ENCODE results near the gene TDRKH.
"Not testable (repeated sequence)": the region's sequence is repeated elsewhere in the genome, so short reads cannot be mapped to it uniquely, and the experiment has no call there.

The TDRKH gene

DNA sequence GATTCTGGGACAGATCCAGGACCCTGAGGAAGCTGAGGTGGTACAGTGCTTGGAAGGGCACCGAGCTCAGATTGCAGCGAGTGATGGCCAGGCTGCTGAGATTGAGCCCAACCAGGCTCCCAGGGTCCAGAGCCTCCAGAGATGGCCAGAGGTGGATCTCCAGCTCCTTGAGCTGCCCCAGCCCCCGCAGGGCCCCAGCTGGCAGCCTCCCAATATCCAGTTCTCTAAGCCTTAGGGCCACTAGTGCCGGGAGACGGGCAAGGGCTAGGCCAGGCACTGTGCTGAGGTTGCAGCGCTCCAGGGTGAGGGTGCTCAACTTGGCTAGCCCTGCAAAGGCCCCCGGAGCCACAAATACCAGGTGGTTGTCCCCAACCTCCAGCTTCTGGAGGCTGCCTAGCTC, 11.5 kb upstream of the TDRKH start:
- DNase-seq (ENCODE audit: low spot score), result no peak

DNA sequence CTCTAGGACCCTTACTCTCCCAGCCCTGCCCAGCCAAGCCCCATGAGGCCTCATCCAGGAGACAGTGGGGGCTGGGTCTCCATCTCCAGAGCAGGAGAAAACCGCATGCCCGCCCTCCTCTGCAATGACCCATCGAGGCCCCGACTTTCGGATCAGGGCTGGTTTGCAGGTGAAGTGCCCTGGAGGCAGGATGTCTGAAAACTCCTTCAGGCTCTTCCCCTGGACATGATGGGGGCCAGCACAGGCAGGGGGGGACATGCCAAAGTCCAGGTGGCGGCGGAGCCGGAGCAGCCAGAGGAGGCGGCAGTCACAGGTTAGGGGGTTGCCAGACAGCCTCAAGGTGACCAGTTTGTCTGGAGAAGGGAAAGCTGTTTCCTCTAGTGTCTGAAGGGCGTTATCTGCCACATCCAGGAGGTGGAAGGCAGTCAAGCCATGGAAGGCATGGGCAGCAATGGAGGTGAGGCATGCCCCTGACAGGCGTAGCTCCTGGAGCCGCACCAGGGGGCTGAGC, 11.1 kb upstream of the TDRKH start:
- DNase-seq (ENCODE audit: low spot score), result no peak

DNA sequence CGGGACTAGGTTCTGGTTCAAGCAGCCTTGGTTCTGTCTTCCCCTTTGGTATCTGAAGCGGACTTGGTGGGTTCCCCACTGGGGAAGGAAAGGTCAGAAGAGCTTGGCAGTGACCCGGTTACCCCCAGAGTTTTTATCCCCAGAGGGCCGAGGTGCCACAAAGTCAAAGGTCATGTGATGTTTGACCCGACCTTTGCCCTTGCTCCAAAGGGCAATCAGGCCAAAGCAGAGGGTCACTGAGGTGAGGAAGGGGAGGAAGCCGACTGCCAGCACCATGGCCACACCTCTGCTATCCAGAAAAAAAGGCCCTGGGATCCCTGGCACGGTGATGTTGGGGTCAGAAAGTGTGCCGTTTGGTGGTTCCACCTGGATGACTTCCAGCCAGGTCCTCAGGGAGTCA, 10.5 kb upstream of the TDRKH start:
- DNase-seq (ENCODE audit: low spot score), result no peak

DNA sequence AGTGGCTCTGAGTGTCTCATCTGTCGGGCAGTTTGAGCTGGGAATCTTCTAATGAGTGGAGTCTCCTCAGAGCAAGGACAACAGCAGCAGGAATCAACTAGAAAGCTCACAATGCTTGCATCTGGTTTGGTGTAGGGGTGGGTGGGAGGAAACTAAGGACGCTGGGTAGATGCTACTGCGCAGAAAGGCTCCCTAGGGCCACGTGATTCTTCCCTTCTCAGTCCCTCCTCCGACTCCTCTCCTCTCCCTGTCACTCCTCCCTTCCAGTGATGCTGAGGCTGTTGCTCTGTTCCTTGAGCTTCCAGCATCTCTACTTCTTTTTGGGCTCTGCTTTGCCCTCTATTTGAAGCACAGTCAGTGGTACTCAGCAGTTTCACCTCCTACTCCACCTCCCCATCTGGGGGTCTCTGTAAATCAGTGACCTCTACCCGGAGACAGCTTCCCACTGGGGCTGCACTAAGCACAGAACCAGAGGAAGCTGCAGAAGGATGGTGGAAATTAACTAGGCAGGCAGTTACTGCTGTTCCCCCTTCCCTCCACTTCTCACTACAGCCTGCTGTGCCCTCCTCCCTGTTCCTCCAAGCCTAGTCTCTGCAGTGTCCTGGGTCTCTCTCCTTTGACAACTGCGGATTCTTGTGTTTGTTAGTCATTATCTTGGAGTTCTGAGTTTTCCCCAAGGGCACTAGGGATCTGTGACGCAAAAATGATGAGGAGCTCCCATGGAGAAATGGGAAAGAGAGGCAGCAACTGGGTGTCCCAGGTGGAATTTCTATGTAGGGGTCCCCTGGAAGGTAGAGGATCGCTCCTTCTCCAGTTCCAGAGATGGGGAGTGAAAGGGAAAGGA, 9.1 kb upstream of the TDRKH start:
- DNase-seq (ENCODE audit: low spot score), result no peak

DNA sequence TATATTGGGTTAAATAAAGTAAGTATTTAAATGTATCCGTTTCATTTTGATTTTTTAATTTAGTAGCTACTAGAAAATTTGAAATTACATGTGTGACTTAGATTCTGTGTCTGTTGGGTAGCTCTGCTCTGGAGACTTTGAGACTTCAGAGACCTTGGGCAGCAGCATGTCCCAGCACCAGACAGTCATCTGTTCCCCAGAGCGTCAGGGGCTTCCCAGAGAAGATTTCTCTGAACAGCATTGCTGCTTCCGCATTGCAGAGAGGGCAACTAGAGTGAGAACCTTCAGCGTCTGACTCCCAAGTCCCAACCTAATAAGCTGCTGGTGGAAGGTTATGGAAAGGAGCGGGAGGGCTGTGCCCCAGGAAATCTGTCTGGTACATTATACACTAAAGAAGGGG, 8.3 kb upstream of the TDRKH start:
- DNase-seq (ENCODE audit: low spot score), result no peak

DNA sequence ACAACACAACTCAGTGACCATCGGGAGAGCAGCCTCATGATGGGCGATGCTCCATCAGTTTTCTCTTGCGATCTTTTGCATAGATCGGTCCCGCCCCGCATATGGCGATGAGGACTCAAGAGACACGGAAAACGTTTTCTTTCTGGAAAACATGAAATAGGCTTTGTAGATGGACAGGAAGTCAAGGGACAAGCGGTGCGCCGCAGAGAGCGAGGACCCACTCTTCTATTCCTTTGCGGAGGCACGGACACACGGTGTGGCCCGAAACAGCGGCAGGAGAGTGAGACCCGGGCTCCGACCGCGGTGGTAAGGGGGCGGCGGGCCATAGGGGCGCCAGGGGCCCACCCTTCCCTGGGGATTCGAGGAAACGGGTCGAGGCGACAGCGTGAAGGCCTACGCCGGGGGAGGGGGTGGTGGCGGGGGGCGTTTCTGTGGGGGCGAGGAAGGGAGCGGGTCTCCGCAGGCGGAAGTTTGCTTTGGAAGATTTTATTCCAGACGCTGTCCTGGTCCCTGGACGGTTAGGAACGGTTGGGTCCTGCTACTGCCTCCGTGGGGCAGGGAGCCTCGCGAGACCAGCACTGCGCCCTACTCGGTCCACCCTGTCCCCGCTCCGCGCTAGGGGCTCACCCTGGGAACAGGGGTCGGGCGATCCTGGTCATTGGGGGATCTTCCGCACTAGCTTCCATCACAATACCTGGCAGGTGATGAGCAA, 796 bp upstream of the TDRKH start:
- DNase-seq (ENCODE audit: low spot score), result no peak

DNA sequence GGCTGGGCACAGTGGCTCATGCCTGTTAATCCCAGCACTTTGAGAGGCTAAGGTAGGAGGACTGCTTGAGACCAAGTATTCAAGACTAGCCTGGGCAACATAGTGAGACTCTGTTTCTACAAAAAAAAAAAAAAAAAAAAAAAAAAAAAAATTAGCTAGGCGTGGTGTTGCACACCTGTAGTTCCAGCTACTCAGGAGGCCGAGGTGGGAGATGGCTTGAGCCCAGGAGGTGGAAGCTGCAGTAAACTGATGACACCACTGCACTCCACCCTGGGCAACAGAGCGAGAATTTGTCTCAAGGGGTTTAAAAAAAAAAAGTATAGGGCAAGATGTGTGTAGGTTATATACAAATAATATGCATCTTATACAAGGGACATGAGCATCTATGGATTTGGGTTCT, 2.6 kb downstream of the TDRKH start:
- no peak for DNase-seq (ENCODE audit: low spot score)

DNA sequence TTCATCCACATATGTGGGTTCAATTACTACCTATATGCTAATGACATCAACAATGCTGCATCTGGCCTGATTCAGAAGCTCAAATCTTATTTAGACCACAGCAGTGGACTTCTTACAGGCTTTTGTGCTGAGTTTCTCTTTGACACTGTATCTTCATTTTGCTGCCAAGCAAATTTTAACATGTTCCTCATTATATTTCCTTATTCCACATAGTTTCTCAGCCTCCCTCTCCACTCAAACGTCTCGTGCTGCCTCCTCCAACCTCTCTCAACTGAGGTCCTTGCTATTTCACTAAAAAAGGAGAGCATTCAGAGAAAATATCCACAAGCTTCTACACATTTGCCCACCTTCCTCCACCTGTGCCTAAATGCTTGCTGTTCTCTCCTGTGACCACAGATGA, 6.5 kb downstream of the TDRKH start:
- DNase-seq (ENCODE audit: low spot score), result no peak

DNA sequence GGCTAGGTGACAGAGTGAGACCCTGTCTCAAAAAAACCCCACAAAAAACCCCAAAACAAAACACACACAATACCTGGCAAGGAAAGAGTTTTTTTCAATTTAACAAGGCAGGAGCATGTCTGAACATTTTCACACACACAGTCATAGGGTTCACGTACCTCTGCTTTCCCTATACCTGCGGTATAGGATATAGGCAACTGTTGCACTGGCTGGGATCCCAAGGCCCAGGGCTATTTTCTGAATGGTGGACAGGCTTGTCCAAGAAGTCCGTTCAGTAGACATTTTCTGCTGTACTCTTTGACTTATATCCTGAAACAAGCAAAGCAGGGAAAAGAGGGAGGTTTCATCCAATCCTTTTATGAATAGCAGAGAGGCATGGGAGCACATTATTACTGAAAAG, 7.6 kb downstream of the TDRKH start:
- no peak for DNase-seq (ENCODE audit: low spot score)

DNA sequence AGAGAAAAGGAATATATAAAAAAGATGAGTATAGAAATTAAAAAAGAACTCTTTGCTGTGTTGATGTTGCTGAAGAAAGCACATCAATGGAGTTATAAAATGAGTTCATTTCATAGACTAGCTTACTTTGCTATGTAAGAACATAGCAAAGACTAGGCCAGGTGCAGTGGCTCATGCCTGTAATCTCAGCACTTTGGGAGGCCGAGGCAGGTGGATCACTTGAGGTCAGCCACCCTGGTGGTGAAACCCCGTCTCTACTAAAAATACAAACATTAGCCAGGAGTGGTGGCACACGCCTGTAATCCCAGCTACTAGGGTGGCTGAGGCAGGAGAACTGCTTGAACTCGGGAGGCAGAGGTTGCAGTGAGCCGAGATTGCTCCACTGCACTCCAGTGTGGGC, 8.3 kb downstream of the TDRKH start:
- not testable (repeated sequence) for DNase-seq (ENCODE audit: low spot score)

DNA sequence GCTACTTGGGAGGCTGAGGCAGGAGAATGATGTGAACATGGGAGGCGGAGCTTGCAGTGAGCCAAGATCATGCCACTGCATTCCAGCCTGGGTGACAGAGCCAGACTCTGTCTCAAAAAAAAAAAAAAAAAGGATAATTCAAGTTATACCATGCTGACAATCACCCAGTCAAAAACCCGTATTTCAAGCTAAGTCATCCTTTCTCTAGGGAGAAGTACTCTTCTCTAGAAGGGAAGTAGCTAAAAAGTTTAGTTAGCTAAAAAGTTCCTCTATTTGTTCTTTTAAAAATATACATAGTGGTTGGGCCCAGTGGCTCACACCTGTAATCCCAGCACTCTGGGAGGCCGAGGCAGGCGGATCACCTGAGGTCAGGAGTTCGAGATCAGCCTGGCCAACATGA, 9.6 kb downstream of the TDRKH start:
- DNase-seq (ENCODE audit: low spot score), result not testable (repeated sequence)

DNA sequence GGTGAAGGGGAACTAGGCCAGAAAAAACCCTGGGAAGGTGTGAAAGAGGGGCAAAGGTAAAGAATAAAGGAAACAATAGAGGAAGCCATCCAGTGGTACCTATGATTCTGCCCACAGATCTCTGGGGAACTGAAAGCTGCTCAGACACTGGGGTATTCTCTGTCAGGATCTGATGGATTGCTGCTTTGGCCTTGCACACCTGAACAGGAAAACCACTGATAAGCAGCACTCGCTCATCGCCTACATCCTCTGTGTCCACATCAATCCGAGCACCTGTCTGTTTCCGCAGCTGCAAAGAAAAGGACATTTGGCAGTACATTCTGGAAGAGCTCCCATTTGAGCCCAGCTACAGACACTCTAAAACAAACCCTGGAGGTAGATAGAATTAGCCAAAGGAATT, 10.4 kb downstream of the TDRKH start:
- DNase-seq (ENCODE audit: low spot score), result no peak

DNA sequence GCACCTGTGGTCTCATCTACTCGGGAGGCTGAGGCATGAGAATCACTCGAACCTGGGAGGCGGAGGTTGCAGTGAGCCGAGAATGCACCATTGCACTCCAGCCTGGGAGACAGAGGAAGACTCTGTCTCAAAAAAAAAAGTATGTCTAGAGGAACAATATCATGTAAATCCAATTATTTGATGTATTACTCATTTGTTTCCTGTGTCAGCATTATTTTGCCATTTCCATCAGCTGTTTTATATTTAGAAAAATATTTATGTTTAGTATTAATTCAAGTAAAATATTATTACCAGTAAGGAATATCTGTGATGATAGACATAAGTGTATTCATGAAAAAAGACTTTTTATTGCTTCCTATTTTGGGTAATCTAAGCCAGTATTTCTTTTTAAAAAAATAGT, 13.0 kb downstream of the TDRKH start:
- no peak for DNase-seq (ENCODE audit: low spot score)

DNA sequence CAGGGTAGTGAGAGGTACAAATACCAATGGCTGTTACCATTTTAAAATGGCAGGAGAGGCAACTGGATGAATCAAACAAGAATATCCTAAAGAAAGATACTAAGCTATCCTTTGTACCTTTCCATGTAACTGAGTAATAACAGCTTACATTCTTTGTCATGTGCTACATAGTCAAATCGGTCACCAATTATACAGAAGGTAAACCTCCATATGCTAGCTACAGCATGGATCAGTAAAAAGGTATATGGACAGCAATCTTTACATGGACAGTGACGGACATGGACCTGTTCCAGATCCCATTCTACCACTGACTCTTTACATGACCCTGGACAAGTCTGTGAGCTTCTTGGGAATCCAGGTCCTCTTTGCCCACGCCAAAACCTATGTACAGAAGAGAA, 13.6 kb downstream of the TDRKH start:
- DNase-seq (ENCODE audit: low spot score), result no peak

DNA sequence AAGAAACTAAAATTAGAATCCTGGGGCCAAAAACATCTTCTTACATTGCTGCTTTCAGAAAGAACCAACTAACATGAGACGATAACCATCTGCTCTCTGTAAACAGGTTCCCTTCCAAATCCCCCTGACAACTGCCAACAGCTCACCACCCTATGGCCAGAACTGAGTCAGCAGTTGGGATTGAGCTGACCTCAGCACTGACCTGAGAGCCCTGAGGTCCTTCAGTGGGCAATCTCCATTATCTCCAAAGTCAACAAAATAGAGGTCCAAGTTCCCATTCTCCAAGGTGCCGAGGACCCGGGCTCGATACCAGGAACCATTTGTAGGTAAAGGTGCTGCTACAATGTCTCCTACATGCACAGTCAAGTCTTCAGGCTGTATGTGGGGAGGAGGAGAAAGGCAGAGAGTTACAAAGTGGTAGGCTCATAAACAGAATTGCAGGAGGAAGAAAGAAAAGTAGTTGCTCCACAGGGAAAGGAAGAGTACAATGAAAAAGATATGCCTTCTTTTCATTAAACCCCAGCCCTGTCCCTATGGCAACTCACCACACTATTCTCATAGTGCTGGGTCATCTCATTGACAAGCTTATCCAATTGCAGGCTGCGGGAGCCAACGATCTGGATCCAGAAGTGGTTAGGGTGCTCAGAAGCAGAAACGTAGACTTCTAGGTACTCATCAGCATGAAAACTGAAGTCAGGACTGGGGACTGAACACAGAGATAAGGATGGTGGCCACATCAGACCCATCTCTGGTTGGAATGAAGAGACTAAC, 14.2 kb downstream of the TDRKH start:
- DNase-seq (ENCODE audit: low spot score), result no peak

DNA sequence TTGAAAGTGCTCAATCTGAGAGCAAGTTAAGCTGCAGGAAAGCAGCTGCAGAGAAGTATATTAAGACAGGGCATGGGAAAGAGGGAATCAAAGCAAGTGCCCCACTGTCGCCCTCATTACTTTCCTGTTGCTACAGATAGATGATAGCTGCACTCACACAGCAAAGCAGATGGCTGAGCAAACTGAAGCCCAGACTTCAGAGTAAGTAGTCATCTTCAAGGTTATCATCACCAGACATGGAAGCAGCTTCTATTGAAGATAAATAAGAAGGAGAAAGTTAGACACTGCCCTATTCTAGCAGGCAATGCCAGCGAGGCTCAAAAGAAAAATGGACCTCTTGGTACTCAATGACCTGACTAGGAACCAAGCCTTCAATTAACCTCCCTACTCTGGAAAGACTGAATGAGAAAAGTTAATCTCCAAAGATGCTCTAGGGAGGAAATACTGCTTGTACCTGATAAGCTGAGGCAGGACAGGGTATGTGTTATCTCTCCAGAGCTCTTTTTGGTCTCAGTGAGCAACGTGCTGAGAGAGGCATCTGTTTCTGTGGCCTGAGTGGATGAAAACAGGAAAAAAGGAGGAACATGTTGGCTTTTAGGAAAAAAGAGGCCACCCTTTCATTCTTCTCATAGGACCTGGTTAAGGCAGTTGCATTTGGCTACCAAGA, 15.9 kb downstream of the TDRKH start:
- DNase-seq (ENCODE audit: low spot score), result no peak

DNA sequence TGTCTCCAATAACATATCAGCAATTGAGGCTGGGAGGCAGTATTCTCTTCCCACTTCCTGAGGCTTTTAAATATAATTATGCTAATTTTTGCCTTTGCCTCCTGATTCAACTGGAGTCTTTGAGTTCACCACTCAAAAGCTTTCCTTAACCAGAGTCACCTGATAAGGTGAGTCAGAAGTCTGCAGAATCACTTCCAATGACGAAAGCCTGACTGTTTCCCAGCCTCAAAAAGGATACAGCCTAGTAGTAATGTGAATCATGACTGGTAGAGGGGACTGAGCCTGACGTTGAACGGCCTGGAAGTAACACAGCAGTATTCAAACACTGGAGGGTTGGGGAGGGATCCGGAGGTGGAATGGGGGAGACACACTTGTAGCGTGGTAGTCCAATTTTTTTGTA, 16.6 kb downstream of the TDRKH start:
- DNase-seq (ENCODE audit: low spot score), result no peak

DNA sequence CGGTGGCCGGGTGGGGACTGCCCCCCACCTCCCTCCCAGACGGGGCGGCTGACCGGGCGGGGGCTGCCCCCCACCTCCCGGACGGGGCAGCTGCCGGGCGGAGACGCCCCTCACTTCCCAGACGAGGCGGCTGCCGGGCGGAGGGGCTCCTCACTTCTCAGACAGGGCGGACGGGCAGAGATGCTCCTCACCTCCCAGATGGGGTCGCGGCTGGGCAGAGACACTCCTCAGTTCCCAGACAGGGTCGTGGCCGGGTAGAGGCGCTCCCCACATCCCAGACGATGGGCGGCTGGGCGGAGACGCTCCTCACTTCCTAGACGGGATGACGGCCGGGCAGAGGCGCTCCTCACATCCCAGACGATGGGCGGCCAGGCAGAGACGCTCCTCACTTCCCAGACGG, 21.0 kb downstream of the TDRKH start:
- not testable (repeated sequence) for DNase-seq (ENCODE audit: low spot score)

DNA sequence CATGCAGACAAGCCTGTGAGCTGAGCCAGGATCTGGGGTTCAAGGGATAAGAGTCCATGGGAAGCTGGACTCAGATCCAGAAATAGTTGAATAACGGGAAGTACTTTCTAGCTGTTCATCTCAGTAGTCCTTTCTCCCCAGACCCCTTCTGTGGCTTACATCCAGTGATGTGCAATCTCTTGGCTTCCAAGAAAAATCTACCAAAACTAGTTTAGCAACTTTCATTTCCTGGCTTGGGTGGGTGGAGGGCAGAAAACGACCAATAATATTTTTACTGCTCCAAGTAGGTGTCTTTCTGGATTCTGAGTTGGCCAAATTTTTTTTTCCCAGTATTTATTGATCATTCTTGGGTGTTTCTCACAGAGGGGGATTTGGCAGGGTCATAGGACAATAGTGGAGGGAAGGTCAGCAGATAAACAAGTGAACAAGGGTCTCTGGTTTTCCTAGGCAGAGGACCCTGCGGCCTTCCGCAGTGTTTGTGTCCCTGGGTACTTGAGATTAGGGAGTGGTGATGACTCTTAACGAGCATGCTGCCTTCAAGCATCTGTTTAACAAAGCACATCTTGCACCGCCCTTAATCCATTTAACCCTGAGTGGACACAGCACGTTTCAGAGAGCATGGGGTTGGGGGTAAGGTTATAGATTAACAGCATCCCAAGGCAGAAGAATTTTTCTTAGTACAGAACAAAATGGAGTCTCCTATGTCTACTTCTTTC, 21.8 kb downstream of the TDRKH start:
- DNase-seq (ENCODE audit: low spot score), result not testable (repeated sequence)

DNA sequence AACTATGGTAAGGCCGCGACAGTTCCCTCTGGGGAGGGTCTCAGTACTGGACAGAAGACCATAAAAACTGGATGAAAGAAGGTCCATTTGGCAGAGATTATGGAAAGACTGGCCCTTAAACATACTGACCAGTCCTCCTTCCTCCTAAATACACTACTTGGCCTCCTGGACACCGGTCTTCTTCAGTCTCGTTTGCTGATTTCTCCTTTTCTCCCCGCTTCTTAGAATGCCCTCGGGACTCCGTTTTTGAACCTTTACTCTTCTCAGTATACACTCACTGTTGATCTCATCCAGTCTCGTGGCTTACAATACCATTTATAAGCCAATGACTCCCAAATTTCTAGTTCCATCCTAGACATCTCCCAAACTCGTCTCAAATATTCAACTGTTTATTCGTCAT, 26.3 kb downstream of the TDRKH start:
- DNase-seq (ENCODE audit: low spot score), result no peak
